DND-41 (cell line): ENCODE measurements around the gene KIFAP3.

Source experiments
- ATAC-seq: fragments of 200-7000 bp; cut with Tn5 transposase; 3 replicates; pipeline ENCODE4 v1.9.1; 2021; ENCODE audit warnings: low read depth; ENCODE audit not compliant: insufficient read depth
- DNase-seq: peaks from one replicate; pipeline ENCODE4 v3.0.0-alpha.2; 2020
- H2AFZ ChIP-seq: 2 replicates; pipeline ENCODE4 v1.6.0; 2012; ENCODE audit warnings: low read depth, low read length
- H3K27ac ChIP-seq: 2 replicates; pipeline ENCODE4 v1.5.1; 2012; ENCODE audit warnings: low read length, inconsistent platforms
- H3K27me3 ChIP-seq: fragments of 200-600 bp; sonication (generic); 2 replicates; pipeline ENCODE4 v1.6.0; 2012; ENCODE audit warnings: low read length, mild to moderate bottlenecking, inconsistent platforms; ENCODE audit not compliant: insufficient read depth, poor library complexity
- H3K36me3 ChIP-seq: 2 replicates; pipeline ENCODE4 v1.5.1; 2012; ENCODE audit warnings: low read length, inconsistent platforms; ENCODE audit not compliant: insufficient read depth
- H3K4me1 ChIP-seq: 2 replicates; pipeline ENCODE4 v1.5.1; 2012; ENCODE audit warnings: mild to moderate bottlenecking, low read length; ENCODE audit not compliant: insufficient read depth
- H3K4me2 ChIP-seq: 2 replicates; pipeline ENCODE4 v1.6.0; 2012; ENCODE audit warnings: mild to moderate bottlenecking, moderate library complexity, low read length, inconsistent platforms; ENCODE audit not compliant: insufficient read depth
- H3K4me3 ChIP-seq, 2 experiments: fragments of 200-600 bp in 1 of 2; shearing (Covaris generic) in 1 of 2; 2 replicates each; pipeline ENCODE4 v1.5.1; 2012 to 2016; ENCODE audit warnings: inconsistent platforms in 2 of 2, low read length in 2 of 2, mild to moderate bottlenecking in 2 of 2, low read depth in 1 of 2, moderate library complexity in 1 of 2
- H3K79me2 ChIP-seq: 2 replicates; pipeline ENCODE4 v1.6.0; 2012; ENCODE audit warnings: low read length, inconsistent platforms; ENCODE audit not compliant: insufficient read depth
- H3K9ac ChIP-seq: 2 replicates; pipeline ENCODE4 v1.6.0; 2012; ENCODE audit warnings: low read depth, mild to moderate bottlenecking, inconsistent platforms, low read length, moderate library complexity
- H3K9me3 ChIP-seq: 2 replicates; pipeline ENCODE4 v1.5.1; 2012; ENCODE audit warnings: low read length, moderate library complexity, mild to moderate bottlenecking, inconsistent platforms; ENCODE audit not compliant: insufficient read depth, severe bottlenecking
- H4K20me1 ChIP-seq: 2 replicates; pipeline ENCODE4 v1.6.0; 2012; ENCODE audit warnings: low read length; ENCODE audit not compliant: insufficient read depth
- EZH2 ChIP-seq: IDR thresholded peaks from 3 replicates; pipeline ENCODE4 v1.6.1; 2012; ENCODE audit warnings: borderline replicate concordance, low read depth, mild to moderate bottlenecking, moderate library complexity, low read length, inconsistent platforms; ENCODE audit not compliant: severe bottlenecking
- TF ChIP-seq, protein P1 (sequence below): IDR thresholded peaks from 2 replicates; pipeline ENCODE4 v1.5.1; 2012; ENCODE audit warnings: borderline replicate concordance, low read length, moderate library complexity, mild to moderate bottlenecking; ENCODE audit not compliant: poor library complexity, severe bottlenecking; ENCODE audit errors: extremely low read depth

KIFAP3 gene

GRCh38 chr1:169886931-169887330, 187.6 kb downstream of the KIFAP3 start:
- Histone ChIP-seq H3K36me3 (peaks cover 39% of the 10 kb centered on the region), H3K27ac (no peak overlapping the region), H3K4me1 (peaks cover 17% of the 10 kb centered on the region), H3K79me2 (peaks cover 36% of the 10 kb centered on the region), H3K9me3 (no peaks in the 10 kb centered on the region), H3K4me3 (no peak overlapping the region), H4K20me1 (no peaks in the 10 kb centered on the region), H2AFZ (no peak overlapping the region), H3K9ac (no peak overlapping the region), H3K4me2 (no peak overlapping the region), H3K27me3 (no peaks in the 10 kb centered on the region)
- DNase-seq (no peak), ATAC-seq (no peak)
- TF ChIP-seq EZH2, result no peak
- TF ChIP-seq, protein P1, sequence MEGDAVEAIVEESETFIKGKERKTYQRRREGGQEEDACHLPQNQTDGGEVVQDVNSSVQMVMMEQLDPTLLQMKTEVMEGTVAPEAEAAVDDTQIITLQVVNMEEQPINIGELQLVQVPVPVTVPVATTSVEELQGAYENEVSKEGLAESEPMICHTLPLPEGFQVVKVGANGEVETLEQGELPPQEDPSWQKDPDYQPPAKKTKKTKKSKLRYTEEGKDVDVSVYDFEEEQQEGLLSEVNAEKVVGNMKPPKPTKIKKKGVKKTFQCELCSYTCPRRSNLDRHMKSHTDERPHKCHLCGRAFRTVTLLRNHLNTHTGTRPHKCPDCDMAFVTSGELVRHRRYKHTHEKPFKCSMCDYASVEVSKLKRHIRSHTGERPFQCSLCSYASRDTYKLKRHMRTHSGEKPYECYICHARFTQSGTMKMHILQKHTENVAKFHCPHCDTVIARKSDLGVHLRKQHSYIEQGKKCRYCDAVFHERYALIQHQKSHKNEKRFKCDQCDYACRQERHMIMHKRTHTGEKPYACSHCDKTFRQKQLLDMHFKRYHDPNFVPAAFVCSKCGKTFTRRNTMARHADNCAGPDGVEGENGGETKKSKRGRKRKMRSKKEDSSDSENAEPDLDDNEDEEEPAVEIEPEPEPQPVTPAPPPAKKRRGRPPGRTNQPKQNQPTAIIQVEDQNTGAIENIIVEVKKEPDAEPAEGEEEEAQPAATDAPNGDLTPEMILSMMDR, result no peak

DNA sequence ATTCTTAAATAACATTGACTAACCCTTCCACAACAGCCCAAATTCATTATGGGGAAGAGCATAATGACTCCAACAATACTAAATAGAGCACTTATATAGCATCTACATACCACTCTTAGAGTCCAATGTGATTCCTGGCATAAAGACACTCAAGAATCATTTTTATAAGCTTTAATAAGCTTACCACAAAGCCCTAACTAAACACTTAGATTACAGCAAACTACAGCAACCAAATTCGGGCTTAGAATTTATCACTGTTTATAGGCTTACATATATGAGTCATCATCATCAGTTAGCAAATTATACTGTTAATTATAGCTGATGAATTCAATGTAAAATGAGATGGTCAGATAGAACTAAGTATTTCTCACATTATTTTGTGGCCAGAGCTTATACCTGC, 188.1 kb downstream of the KIFAP3 start:
- TF ChIP-seq EZH2, result no peak
- TF ChIP-seq, protein P1, result no peak
- no peak overlapping the region for H2AFZ ChIP-seq
- no peaks in the 10 kb centered on the region for H3K9me3 ChIP-seq
- no peak overlapping the region for H3K9ac ChIP-seq
- H3K4me2 ChIP-seq, result no peak overlapping the region
- peaks cover 44% of the 10 kb centered on the region for H3K36me3 ChIP-seq
- no peak overlapping the region for H3K4me3 ChIP-seq
- H3K79me2 ChIP-seq, result peaks cover 31% of the 10 kb centered on the region
- H4K20me1 ChIP-seq, result no peaks in the 10 kb centered on the region
- no peaks in the 10 kb centered on the region for H3K27me3 ChIP-seq
- no peak for ATAC-seq
- peaks cover 12% of the 10 kb centered on the region for H3K4me1 ChIP-seq
- no peak for DNase-seq
- no peak overlapping the region for H3K27ac ChIP-seq

DNA sequence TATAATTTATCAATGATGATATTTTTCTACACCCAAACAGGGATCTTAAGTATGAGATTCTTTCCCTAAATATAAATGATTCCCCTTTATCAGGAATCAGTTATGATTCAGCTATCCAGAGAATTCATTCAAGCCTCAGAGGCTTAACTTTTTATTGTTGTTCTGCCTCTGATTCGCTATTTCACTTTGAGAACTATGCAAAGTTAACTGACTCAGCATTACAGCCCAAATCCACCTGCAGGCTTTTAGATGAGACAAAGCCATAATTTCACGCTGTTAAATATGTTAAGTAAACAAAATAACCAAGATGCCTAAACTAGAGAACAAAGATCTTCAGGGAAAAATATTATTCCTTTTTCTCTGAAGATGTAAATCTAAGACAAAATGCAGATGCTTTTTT, 189.3 kb downstream of the KIFAP3 start:
- Histone ChIP-seq H3K4me2 (no peak overlapping the region), H3K9me3 (no peaks in the 10 kb centered on the region), H3K27ac (no peak overlapping the region), H3K79me2 (peaks cover 19% of the 10 kb centered on the region), H3K36me3 (peaks cover 46% of the 10 kb centered on the region), H2AFZ (no peak overlapping the region), H3K9ac (no peak overlapping the region), H4K20me1 (no peaks in the 10 kb centered on the region), H3K4me1 (peaks cover 4% of the 10 kb centered on the region; the same call in 1 of the 2 replicates), H3K27me3 (no peaks in the 10 kb centered on the region), H3K4me3 (no peak overlapping the region)
- TF ChIP-seq, protein P1, result no peak
- no peak for TF ChIP-seq EZH2
- DNase-seq (no peak), ATAC-seq (no peak)

DNA sequence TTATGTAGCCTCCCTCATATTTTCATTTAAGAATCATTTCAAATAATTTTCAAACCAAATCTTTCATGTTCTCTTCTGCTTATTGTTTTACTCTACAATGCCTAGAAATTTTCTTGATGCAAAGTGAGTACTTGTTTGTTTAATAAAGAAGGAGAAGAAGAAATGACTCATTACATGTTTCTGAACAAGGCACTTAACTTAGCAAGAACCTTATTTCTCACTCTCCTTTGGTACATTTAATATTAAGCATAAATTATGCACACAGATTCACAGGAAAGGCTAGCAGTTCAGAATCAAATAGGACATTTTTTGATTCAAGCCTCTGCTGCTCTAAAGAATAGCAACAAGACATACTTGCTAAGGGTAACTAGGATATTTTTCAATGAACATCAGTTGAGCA, 189.9 kb downstream of the KIFAP3 start:
- Histone ChIP-seq H3K79me2 (peaks cover 14% of the 10 kb centered on the region), H3K9me3 (no peaks in the 10 kb centered on the region), H3K27ac (no peak overlapping the region), H3K4me1 (no peaks in the 10 kb centered on the region), H3K4me2 (no peak overlapping the region), H4K20me1 (no peaks in the 10 kb centered on the region), H3K4me3 (no peak overlapping the region), H2AFZ (no peak overlapping the region), H3K36me3 (peaks cover 46% of the 10 kb centered on the region), H3K27me3 (no peaks in the 10 kb centered on the region), H3K9ac (no peak overlapping the region)
- ATAC-seq (no peak), DNase-seq (no peak)
- TF ChIP-seq EZH2, result no peak
- TF ChIP-seq, protein P1, result no peak
